IMR-90 (cell line): Measurements from ENCODE around the gene STX8. TPM values are rescaled to one million over a fixed set of nuclear protein-coding genes. Genes with fewer than 3 reads are reported as not detected.

Experiments
- ATAC-seq: fragments of 200-7000 bp; cut with Tn5 transposase; 2 replicates; pipeline ENCODE4 v1.9.1; 2020; ENCODE audit warnings: low read depth, mild to moderate bottlenecking, moderate library complexity
- BruUV-seq: library from RNA; stranded (reverse); fragments of 400-500 nt; replicated peaks from 2 replicates; lab custom pipeline; 2021; lab: Mats Ljungman, UMichigan
- CTCF ChIA-PET: fragments of 300-600 bp; formaldehyde crosslinking; extraction: SDS; loops from one replicate; lab custom pipeline; 2021; ENCODE audit warnings: antibody characterized with exemption; lab: Yijun Ruan, JAX
- POLR2A ChIA-PET: fragments of 300-600 bp; sonication (Branson Sonifier 250); formaldehyde crosslinking; loops from one replicate; lab custom pipeline; 2022; ENCODE audit warnings: antibody characterized with exemption; ENCODE audit not compliant: unreplicated experiment; lab: Charles Lee
- DNase-seq: peaks from one replicate; pipeline ENCODE4 v3.0.0; 2013
- H2AFZ ChIP-seq: replicated peaks from 2 replicates; pipeline ENCODE3; 2013; ENCODE audit warnings: low read length, mild to moderate bottlenecking; ENCODE audit not compliant: poor library complexity
- H2AK5ac ChIP-seq: 2 replicates; pipeline ENCODE4 v1.6.1; 2013; ENCODE audit warnings: low read depth, low read length, inconsistent platforms
- H2AK9ac ChIP-seq: replicated peaks from 2 replicates; pipeline ENCODE3; 2013; ENCODE audit warnings: mild to moderate bottlenecking, low read depth, low read length, moderate library complexity; ENCODE audit not compliant: poor library complexity
- H2BK120ac ChIP-seq: 2 replicates; pipeline ENCODE4 v1.6.1; 2013; ENCODE audit warnings: low read depth, low read length, inconsistent platforms
- H2BK15ac ChIP-seq: 3 replicates; pipeline ENCODE4 v1.6.1; 2013; ENCODE audit warnings: low read depth, low read length, inconsistent platforms
- H2BK20ac ChIP-seq: 2 replicates; pipeline ENCODE4 v1.6.1; 2013; ENCODE audit warnings: low read depth, mild to moderate bottlenecking, inconsistent platforms, low read length, moderate library complexity
- H2BK5ac ChIP-seq: 2 replicates; pipeline ENCODE4 v1.6.1; 2013; ENCODE audit warnings: mild to moderate bottlenecking, low read depth, low read length, inconsistent platforms; ENCODE audit not compliant: poor library complexity, severe bottlenecking
- H3K14ac ChIP-seq: replicated peaks from 2 replicates; pipeline ENCODE4 v1.6.1; 2013; ENCODE audit warnings: low read depth, low read length, inconsistent platforms
- H3K18ac ChIP-seq: 2 replicates; pipeline ENCODE4 v1.6.1; 2013; ENCODE audit warnings: low read depth, low read length, control low read depth
- H3K23ac ChIP-seq: 2 replicates; pipeline ENCODE4 v1.6.1; 2013; ENCODE audit warnings: low read depth, low read length, inconsistent platforms
- H3K27ac ChIP-seq: 2 replicates; pipeline ENCODE4 v1.5.1; 2013; ENCODE audit warnings: mild to moderate bottlenecking, control low read depth, low read length; ENCODE audit not compliant: insufficient read depth
- H3K27me3 ChIP-seq: 2 replicates; pipeline ENCODE4 v1.6.1; 2013; ENCODE audit warnings: low read length; ENCODE audit not compliant: control insufficient read depth, insufficient read depth
- H3K36me3 ChIP-seq: 2 replicates; pipeline ENCODE4 v1.6.1; 2013; ENCODE audit warnings: low read length, mixed read lengths; ENCODE audit not compliant: control insufficient read depth, insufficient read depth
- H3K4ac ChIP-seq: 2 replicates; pipeline ENCODE4 v1.6.1; 2013; ENCODE audit warnings: low read depth, low read length, inconsistent platforms
- H3K4me1 ChIP-seq: 2 replicates; pipeline ENCODE4 v1.6.1; 2013; ENCODE audit warnings: low read length, mixed read lengths; ENCODE audit not compliant: control insufficient read depth, insufficient read depth
- H3K4me2 ChIP-seq: 2 replicates; pipeline ENCODE4 v1.6.1; 2013; ENCODE audit warnings: low read depth, mild to moderate bottlenecking, control low read depth, low read length, moderate library complexity
- H3K4me3 ChIP-seq: 2 replicates; pipeline ENCODE4 v1.5.1; 2013; ENCODE audit warnings: low read depth, mild to moderate bottlenecking, control low read depth, low read length, moderate library complexity; ENCODE audit not compliant: insufficient read depth
- H3K56ac ChIP-seq: 2 replicates; pipeline ENCODE4 v1.6.1; 2013; ENCODE audit warnings: low read length, inconsistent platforms; ENCODE audit not compliant: insufficient read depth; ENCODE audit errors: extremely low read depth
- H3K79me1 ChIP-seq, 2 experiments: 2 replicates each; pipeline ENCODE4 v1.6.1; 2013; ENCODE audit warnings: low read length in 2 of 2, inconsistent platforms in 1 of 2, low read depth in 1 of 2
- H3K9ac ChIP-seq: 2 replicates; pipeline ENCODE4 v1.6.1; 2013; ENCODE audit warnings: low read depth, low read length, control low read depth
- H3K9me1 ChIP-seq: 2 replicates; pipeline ENCODE4 v1.6.1; 2013; ENCODE audit warnings: low read length, inconsistent platforms; ENCODE audit not compliant: insufficient read depth
- H3K9me3 ChIP-seq: 2 replicates; pipeline ENCODE4 v1.6.1; 2013; ENCODE audit warnings: low read length; ENCODE audit not compliant: control insufficient read depth, insufficient read depth
- H4K20me1 ChIP-seq: 2 replicates; pipeline ENCODE4 v1.6.1; 2013; ENCODE audit warnings: low read length, inconsistent platforms; ENCODE audit not compliant: insufficient read depth
- H4K5ac ChIP-seq: 2 replicates; pipeline ENCODE4 v1.6.1; 2013; ENCODE audit warnings: mild to moderate bottlenecking, low read depth, low read length, control low read depth
- H4K8ac ChIP-seq, 2 experiments: 2 replicates each; pipeline ENCODE4 v1.6.1; 2013; ENCODE audit warnings: low read depth in 2 of 2, low read length in 2 of 2, control low read depth in 1 of 2, inconsistent platforms in 1 of 2
- H4K91ac ChIP-seq: 2 replicates; pipeline ENCODE4 v1.6.1; 2013; ENCODE audit warnings: low read depth, low read length, inconsistent platforms; ENCODE audit not compliant: insufficient read depth
- FOS ChIP-seq: fragments of 150-350 bp; IDR thresholded peaks from 2 replicates; pipeline ENCODE4 v1.6.1; 2016; ENCODE audit warnings: low read depth, low read length
- MXI1 ChIP-seq: IDR thresholded peaks from 2 replicates; pipeline ENCODE4 v1.6.1; 2012; ENCODE audit warnings: low read depth, mild to moderate bottlenecking, low read length, moderate library complexity, borderline replicate concordance
- NFE2L2 ChIP-seq: fragments of 150-350 bp; IDR thresholded peaks from 2 replicates; pipeline ENCODE4 v1.6.1; 2016; ENCODE audit warnings: low read depth, mild to moderate bottlenecking, low read length
- POLR2A ChIP-seq: IDR thresholded peaks from 2 replicates; pipeline ENCODE4 v1.6.1; 2012; ENCODE audit warnings: mild to moderate bottlenecking, low read depth, low read length
- RAD21 ChIP-seq: IDR thresholded peaks from 2 replicates; pipeline ENCODE4 v1.6.1; 2012; ENCODE audit warnings: low read length, improper control_type of control experiment
- WGBS, 2 experiments: methylation state at CpG; one replicate each; pipeline versions ENCODE4 v1.1.5 to v1.1.7; 2013; ENCODE audit warnings: missing lambda C conversion rate in 2 of 2; ENCODE audit not compliant: insufficient read length in 1 of 2; ENCODE audit errors: extremely low coverage in 2 of 2; 5-methylcytosine and 5-hydroxymethylcytosine counted together
- dilution Hi-C: fragments of 300-500 bp; cut with HindIII; formaldehyde crosslinking; loops from one replicate; pipeline ENCODE4 v1.14.3; 2018; ENCODE audit warnings: low sequenced_read_pairs; ENCODE audit not compliant: unreplicated experiment
- in situ Hi-C: fragments of 300-500 bp; cut with MboI; formaldehyde crosslinking; loops from 3 replicates; pipeline ENCODE4 v1.14.3; 2019; ENCODE audit warnings: low sequenced_read_pairs, inconsistent platforms, mixed read lengths
- intact Hi-C: fragments of 100-400 bp; cut with micrococcal nuclease; formaldehyde crosslinking; loops from 2 replicates; pipeline ENCODE4 v1.10.0; 2022
- polyA plus RNA-seq, 3 experiments: library from polyadenylated mRNA; depleted of rRNA; stranded (reverse); fragments of >200 nt; gene quantifications; 2 replicates each; pipeline ENCODE4 v1.2.3, GENCODE V29; 2012; ENCODE audit warnings: low replicate concordance in 1 of 3
- total RNA-seq: library from RNA; depleted of rRNA; stranded (reverse); fragments of >200 nt; gene quantifications from 2 replicates; pipeline ENCODE4 v1.2.3, GENCODE V29; 2012

STX8 gene
- total and polyA plus RNA-seq, 2 of the 4 experiments (the other 2 are of a cell fraction), result 26.5 to 47.0 TPM

GRCh38 chr17:9259419-9259818 is 316.2 kb downstream of the STX8 start:
- H3K23ac ChIP-seq, result no peak overlapping the region
- H3K4me1 ChIP-seq, result peaks cover 15% of the 10 kb centered on the region
- H3K27ac ChIP-seq, result no peak overlapping the region
- H2AK5ac ChIP-seq, result no peak overlapping the region
- H3K14ac ChIP-seq, result no peak overlapping the region
- H3K9me3 ChIP-seq, result no peaks in the 10 kb centered on the region
- in situ Hi-C loops, result no loop called here
- H2BK120ac ChIP-seq, result no peak overlapping the region
- H4K8ac ChIP-seq, result no peak overlapping the region
- no peaks in the 10 kb centered on the region for H4K20me1 ChIP-seq
- no peak overlapping the region for H3K9ac ChIP-seq
- no peak overlapping the region for H2AK9ac ChIP-seq
- H3K9me1 ChIP-seq, result peaks cover 10% of the 10 kb centered on the region
- no peak overlapping the region for H3K56ac ChIP-seq
- ChIA-PET CTCF (no interaction called here), POLR2A (no interaction called here)
- WGBS, 2 experiments, result 77% methylated on average over 5 of the region's 10 CpGs; no CpG with 5 or more reads in 1 of the 2 experiments
- H4K91ac ChIP-seq, result no peak overlapping the region
- H3K4ac ChIP-seq, result no peak overlapping the region
- no peaks in the 10 kb centered on the region for H3K36me3 ChIP-seq
- no peak overlapping the region for H3K4me3 ChIP-seq
- H2BK5ac ChIP-seq, result no peak overlapping the region
- no peak overlapping the region for H3K18ac ChIP-seq
- no TSS peak for BruUV-seq
- dilution Hi-C loops, result no loop called here
- H4K5ac ChIP-seq, result no peak overlapping the region
- no peaks in the 10 kb centered on the region for H3K27me3 ChIP-seq
- TF ChIP-seq MXI1 (no peak), POLR2A (no peak), FOS (no peak), NFE2L2 (no peak), RAD21 (no peak)
- no peak overlapping the region for H2AFZ ChIP-seq
- no peak overlapping the region for H2BK15ac ChIP-seq
- ATAC-seq (no peak), DNase-seq (no peak)
- H3K79me1 ChIP-seq, result no peaks in the 10 kb centered on the region
- H3K4me2 ChIP-seq, result no peak overlapping the region
- intact Hi-C loops, result no loop called here
- H2BK20ac ChIP-seq, result no peak overlapping the region
